GM12864 (cell line): Measurements from ENCODE around the gene NEDD8.

Source experiments
- DNase-seq: peaks from one replicate; pipeline ENCODE4 v3.0.0-alpha.2; 2011; ENCODE audit warnings: low read depth
- H3K4me3 ChIP-seq: 2 replicates; pipeline ENCODE4 v1.5.1; 2011; ENCODE audit warnings: mild to moderate bottlenecking, low read depth, low read length, control low read depth
- TF ChIP-seq, protein P1 (sequence below): IDR thresholded peaks from 2 replicates; pipeline ENCODE4 v1.5.1; 2011; ENCODE audit warnings: low read depth, mild to moderate bottlenecking, moderate library complexity, low read length, control low read depth, inconsistent platforms; ENCODE audit errors: missing control alignments

Gene NEDD8

DNA sequence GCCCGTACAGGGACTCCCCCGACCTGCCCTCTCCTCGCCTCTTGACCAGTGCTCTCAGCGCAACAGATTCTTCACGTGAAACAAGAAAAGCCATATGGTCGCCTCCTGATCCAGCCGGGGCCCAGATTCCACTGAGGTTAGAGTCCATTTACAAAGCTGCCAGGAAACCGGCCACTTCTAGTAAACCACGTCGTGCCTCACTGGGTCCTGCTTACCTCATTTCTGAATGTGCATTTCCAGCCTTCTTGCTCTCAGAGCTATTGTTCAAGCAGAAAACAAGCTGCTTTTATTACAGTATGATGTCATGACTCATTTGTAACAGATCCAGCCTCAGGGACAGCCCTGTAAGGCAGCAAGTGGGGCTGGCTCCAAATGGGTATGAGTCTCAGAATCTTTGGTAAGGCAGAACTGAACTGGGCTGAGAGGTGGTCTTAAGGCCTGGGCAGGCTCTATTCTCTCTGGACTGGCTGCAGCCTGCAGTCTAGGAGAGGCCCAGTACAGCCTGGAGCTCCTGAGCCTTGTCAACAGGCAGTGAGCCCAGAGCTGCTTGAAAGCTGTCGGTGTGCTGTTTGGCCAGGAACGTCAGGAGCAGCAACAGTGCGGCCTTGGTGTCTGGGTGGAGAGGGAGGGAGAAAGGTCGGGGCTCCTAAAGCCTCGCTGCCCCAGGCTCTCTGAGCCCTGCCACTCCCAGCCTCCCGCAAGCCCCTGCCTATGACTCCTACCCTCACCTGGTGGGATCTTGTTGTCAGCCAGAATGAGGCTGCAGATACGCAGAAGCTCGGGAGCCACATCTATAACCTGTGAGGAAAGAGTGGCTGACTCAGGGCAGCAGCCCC, 52.0 kb downstream of the NEDD8 start:
- no peak for DNase-seq
- H3K4me3 ChIP-seq = no peak overlapping the region
- TF ChIP-seq, protein P1, sequence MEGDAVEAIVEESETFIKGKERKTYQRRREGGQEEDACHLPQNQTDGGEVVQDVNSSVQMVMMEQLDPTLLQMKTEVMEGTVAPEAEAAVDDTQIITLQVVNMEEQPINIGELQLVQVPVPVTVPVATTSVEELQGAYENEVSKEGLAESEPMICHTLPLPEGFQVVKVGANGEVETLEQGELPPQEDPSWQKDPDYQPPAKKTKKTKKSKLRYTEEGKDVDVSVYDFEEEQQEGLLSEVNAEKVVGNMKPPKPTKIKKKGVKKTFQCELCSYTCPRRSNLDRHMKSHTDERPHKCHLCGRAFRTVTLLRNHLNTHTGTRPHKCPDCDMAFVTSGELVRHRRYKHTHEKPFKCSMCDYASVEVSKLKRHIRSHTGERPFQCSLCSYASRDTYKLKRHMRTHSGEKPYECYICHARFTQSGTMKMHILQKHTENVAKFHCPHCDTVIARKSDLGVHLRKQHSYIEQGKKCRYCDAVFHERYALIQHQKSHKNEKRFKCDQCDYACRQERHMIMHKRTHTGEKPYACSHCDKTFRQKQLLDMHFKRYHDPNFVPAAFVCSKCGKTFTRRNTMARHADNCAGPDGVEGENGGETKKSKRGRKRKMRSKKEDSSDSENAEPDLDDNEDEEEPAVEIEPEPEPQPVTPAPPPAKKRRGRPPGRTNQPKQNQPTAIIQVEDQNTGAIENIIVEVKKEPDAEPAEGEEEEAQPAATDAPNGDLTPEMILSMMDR = no peak

DNA sequence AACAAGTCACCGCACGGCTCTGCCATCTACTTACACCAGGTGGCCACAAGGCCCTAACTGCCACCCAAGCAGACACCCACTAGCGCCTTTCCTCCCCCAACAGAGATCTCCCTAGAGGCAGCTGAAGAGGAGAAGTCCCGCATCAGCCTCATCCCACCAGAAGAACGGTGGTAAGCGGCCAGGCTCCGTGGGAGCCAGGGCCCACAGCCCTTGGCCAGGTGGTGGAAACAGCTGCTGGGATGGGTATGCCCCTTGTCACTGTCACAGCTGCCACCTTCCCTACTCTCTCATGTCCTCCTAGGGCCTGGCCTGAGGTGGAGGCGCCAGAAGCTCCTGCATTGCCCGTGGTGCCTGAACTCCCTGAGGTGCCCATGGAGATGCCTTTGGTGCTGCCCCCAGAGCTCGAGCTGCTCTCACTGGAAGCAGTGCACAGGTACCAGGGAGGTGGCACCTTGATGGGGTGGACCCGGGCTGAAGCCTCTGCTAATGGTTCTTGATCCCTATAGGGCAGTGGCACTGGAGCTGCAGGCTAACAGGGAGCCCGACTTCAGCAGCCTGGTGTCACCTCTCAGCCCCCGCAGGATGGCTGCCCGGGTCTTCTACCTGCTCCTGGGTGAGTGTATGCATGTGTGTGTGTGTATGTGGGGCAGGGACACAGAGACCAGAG, 52.7 kb downstream of the NEDD8 start:
- no peak overlapping the region for H3K4me3 ChIP-seq
- TF ChIP-seq, protein P1 = no peak
- DNase-seq = no peak

DNA sequence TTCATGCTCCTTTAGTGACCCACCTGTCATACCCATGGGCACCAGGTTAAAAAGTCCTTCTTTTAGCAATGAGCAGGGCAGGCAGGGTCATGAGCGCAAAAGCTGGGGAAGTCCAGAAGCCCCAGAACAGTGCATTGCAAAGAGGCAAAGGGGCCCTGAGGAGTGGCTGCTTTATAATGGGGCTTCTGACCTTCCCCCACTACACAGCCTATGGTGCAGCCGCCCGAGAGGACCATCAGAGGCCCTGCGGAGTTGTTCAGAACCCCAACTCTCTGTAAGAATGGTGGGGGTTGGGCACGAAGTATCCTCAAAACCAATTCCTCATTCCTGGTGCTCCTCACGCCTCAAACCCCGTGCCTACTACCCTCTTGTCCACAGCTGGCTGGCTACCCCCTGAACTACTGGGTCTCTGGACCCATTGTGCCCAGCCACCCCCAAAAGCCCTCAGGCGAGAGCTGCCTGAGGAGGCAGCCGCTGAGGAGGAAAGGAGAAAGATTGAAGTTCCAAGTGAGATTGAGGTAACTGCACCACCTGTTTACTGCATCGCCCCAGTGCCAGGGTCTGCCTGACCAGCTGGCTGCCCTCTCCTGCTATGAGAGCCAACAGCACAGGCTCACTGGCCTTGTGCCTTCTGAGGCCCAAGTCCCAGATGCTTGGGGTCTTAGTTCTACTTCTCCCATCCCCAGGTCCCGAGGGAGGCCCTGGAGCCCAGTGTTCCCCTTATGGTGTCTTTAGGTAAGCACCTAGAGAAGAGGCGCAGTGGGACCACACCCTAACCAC, 53.6 kb downstream of the NEDD8 start:
- TF ChIP-seq, protein P1 = no peak
- no peak overlapping the region for H3K4me3 ChIP-seq
- DNase-seq = no peak

DNA sequence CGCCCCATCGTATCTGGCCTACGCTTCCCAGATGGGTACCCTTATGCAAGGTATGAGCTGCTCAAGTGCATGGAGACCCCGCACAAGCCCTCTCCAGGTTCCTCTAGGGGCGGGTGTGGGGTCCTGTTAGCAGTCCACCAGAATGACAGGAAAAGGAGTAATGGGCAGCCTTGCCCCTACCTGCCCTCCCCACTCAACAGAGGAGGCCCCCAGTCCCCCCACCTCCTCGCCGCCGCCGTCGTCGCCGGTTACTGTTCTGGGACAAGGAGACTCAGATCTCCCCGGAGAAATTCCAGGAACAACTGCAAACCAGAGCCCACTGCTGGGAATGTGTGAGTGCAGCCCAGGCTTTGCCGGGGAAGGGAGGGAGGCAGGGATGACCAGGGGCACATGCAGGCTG, 54.3 kb downstream of the NEDD8 start:
- H3K4me3 ChIP-seq = no peak overlapping the region
- no peak for DNase-seq
- TF ChIP-seq, protein P1 = no peak

DNA sequence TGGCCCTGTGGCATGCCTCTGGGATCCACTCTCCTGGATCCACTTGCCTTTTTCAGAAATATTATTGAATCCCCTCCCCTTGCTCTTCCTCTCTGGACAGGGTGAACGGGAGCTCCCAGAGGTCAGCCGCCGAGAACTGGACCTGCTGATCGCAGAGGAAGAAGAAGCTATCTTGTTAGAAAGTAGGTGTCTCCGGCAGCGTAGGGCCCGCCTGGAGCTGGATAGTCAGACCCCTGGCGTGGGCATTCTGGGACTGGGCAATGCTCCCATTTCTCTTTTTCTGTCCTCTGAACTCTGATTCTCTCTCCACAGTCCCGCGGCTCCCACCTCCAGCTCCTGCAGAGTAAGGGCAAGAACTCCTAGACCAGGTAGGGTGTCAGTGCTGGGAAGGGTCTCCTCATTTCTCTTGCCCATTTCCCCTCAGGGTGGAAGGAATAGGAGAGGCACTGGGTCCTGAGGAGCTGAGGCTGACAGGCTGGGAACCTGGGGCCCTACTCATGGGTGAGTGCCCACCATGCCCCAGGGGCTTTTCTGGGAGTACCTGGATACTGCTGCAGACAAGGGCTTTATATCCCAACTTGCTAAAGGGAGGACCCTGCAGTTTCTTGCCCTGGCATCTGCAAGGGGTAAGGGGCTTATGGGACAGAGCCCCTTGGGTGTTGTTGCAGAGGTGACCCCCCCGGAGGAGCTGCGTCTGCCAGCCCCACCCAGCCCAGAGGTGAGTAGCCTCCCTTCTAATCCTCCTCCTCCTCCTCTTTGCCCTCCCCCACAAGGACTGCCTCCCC, 54.9 kb downstream of the NEDD8 start:
- TF ChIP-seq, protein P1 = no peak

DNA sequence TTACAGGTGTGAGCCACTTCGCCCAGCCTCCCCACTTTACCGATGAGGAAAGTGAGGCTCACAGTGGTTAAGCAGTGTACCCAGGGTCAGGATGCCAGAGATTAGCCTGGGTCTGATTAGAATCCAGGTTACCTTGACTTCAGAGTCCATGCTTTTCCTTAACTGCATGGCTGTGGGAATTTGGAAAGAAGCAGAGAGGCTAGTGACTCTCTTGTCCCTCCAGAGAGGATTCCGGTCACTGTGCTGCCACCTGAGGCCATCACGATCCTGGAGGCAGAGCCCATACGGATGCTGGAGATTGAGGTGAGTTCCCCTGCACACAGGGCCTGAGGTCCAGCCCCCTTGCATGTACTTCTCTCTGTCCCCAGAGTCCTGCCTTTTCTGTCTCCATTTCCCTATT, 55.6 kb downstream of the NEDD8 start:
- no peak for DNase-seq
- no peak overlapping the region for H3K4me3 ChIP-seq
- TF ChIP-seq, protein P1 = no peak

More for the DNA sequence above, 54.9 kb downstream of the NEDD8 start:
- no peak for DNase-seq
- H3K4me3 ChIP-seq = no peak overlapping the region
